ENCODE measurements around the gene LRRK1.

Gene LRRK1

GRCh38 chr15:101058735-101059134, 139.6 kb downstream of the LRRK1 start:
- Mint-ChIP-seq H3K9me3 (peaks cover 16% of the 10 kb centered on the region), H3K36me3 (ENCODE audit: low read depth) (peaks cover 20% of the 10 kb centered on the region), H3K27me3 (ENCODE audit: low read depth, poor library complexity) (peaks cover 13% of the 10 kb centered on the region), H3K4me3 (no peak overlapping the region), H3K4me1 (peaks cover 41% of the 10 kb centered on the region), H3K27ac (no peak overlapping the region)
- DNase-seq: no peak
- TF ChIP-seq CTCF (IDR thresholded peaks at IDR 0.05): no peak

GRCh38 chr15:101059381-101060341, 140.5 kb downstream of the LRRK1 start:
- no peak for TF ChIP-seq CTCF (IDR thresholded peaks at IDR 0.05)
- H3K4me3 Mint-ChIP-seq: no peak overlapping the region
- H3K27me3 Mint-ChIP-seq (ENCODE audit: low read depth, poor library complexity): peaks cover 13% of the 10 kb centered on the region
- H3K4me1 Mint-ChIP-seq: peaks cover 46% of the 10 kb centered on the region
- peaks cover 16% of the 10 kb centered on the region for H3K9me3 Mint-ChIP-seq
- peak overlapping the region; percentile 73 for H3K27ac Mint-ChIP-seq
- no peak for DNase-seq
- H3K36me3 Mint-ChIP-seq (ENCODE audit: low read depth): peaks cover 20% of the 10 kb centered on the region

DNA sequence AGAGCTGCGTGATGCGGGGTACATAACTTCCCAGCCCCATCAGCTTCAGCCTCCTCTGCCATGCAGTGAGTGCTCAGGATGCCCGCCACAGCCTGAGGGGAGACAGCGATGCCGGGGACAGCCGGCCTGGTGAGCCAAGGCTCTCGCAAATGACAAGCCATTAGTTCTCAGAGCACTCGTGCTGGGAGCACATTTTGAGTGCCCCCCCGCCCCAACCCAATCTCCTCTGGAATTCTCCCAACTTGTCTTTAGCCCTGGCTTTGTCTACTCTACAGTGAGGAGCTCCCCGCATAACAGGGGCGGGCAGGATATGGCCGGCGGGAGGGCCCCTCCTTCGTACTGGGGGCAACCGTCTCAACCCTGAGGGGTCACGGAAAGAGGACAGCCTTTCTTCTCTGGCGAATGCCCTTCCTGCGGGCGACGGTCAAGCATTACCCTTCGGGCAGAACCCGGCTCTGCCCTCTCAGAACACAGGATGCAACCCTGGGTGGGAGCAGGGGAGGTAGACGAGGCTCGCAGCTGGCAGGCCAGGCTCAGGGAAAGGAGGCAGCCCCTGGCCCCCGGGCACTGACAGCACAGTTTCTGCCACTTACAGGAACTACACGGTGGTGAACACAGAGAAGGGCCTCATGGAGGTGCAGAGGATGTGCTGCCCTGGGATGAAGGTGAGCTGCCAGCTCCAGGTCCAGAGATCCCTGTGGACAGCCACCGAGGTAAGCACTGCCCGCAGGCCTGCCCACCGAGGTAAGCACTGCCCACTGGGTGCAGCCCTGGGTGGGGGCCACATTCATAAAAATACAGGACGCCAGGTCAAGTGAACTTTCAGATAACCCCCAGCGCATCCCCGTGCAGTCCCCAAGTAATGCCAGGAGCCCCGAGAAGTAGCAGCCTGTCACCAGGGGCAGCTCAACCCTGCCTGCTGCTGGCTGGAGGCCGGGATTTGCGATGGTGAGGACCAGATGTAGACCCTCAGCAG, 141.7 kb downstream of the LRRK1 start:
- Mint-ChIP-seq H3K27ac (no peak overlapping the region), H3K27me3 (ENCODE audit: low read depth, poor library complexity) (peaks cover 11% of the 10 kb centered on the region), H3K36me3 (ENCODE audit: low read depth) (peaks cover 20% of the 10 kb centered on the region), H3K9me3 (peaks cover 16% of the 10 kb centered on the region), H3K4me3 (no peak overlapping the region), H3K4me1 (peaks cover 46% of the 10 kb centered on the region)
- no peak for DNase-seq
- TF ChIP-seq CTCF (IDR thresholded peaks at IDR 0.05): no peak

DNA sequence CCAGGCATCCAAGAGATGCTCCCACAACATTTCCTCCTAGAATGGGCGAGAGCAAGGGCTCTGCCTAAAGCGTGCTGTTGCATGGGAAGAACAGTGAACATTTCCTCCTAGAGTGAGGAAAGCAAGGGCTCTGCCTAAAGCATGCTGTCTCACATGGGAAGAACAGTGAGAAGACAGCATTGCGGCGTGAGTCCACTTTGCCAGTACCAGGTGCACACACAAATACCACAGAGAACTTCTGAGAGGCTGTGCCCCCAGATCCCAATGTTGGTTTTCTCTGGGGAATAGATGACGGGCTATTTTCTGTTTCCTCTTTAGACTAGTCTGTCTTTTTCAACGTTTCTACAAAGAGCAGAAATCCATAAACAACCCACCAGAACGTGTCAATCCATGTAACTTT, 142.9 kb downstream of the LRRK1 start:
- no peak for DNase-seq
- peaks cover 20% of the 10 kb centered on the region for H3K36me3 Mint-ChIP-seq (ENCODE audit: low read depth)
- peaks cover 56% of the 10 kb centered on the region for H3K4me1 Mint-ChIP-seq
- no peak overlapping the region for H3K4me3 Mint-ChIP-seq
- no peak for TF ChIP-seq CTCF (IDR thresholded peaks at IDR 0.05)
- peaks cover 10% of the 10 kb centered on the region for H3K27me3 Mint-ChIP-seq (ENCODE audit: low read depth, poor library complexity)
- no peak overlapping the region for H3K27ac Mint-ChIP-seq
- H3K9me3 Mint-ChIP-seq: peaks cover 16% of the 10 kb centered on the region

GRCh38 chr15:101062471-101063171, 143.5 kb downstream of the LRRK1 start:
- no peak for TF ChIP-seq CTCF (IDR thresholded peaks at IDR 0.05)
- peaks cover 10% of the 10 kb centered on the region for H3K27me3 Mint-ChIP-seq (ENCODE audit: low read depth, poor library complexity)
- H3K4me3 Mint-ChIP-seq: no peak overlapping the region
- peak overlapping the region; percentile 93 for H3K27ac Mint-ChIP-seq
- DNase-seq: no peak
- peaks cover 20% of the 10 kb centered on the region for H3K36me3 Mint-ChIP-seq (ENCODE audit: low read depth)
- peaks cover 57% of the 10 kb centered on the region for H3K4me1 Mint-ChIP-seq
- peaks cover 16% of the 10 kb centered on the region for H3K9me3 Mint-ChIP-seq

Data from nephron progenitor cell (in vitro differentiated cells).